ENCODE data around the gene CMTM5.

Gene CMTM5

GRCh38 chr14:23409966-23410635 lies 33.3 kb downstream of the CMTM5 start:
- no peak for TF ChIP-seq CTCF (IDR thresholded peaks at IDR 0.05; ENCODE audit: control extremely low read depth, extremely low read depth, low read depth, missing control alignments)
- ChIA-PET POLR2A (no interaction called here), CTCF (interaction anchor here (0.8 to 1.1 kb wide), 2 partner anchors 8 to 22 kb away, joined by 3 read pairs; no protein-coding TSS in a partner anchor)
- no peak for DNase-seq (ENCODE audit: extremely low spot score)

- ChIA-PET POLR2A (no interaction called here), CTCF (interaction anchor here (1.6 kb wide), 1 partner anchor 12 kb away, joined by 3 read pairs; no protein-coding TSS in a partner anchor)
- DNase-seq (ENCODE audit: extremely low spot score): no peak
- TF ChIP-seq CTCF (IDR thresholded peaks at IDR 0.05; ENCODE audit: control extremely low read depth, extremely low read depth, low read depth, missing control alignments): no peak
Measured at GRCh38 chr14:23411563-23412525, 35.0 kb downstream of the CMTM5 start.

- TF ChIP-seq CTCF (IDR thresholded peaks at IDR 0.05; ENCODE audit: control extremely low read depth, extremely low read depth, low read depth, missing control alignments): no peak
- CTCF ChIA-PET: interaction anchor here (1.4 kb wide), 1 partner anchor 34 kb away, joined by 5 read pairs; no protein-coding TSS in a partner anchor
- POLR2A ChIA-PET: no interaction called here
- DNase-seq (ENCODE audit: extremely low spot score): no peak
Measured at GRCh38 chr14:23413681-23414080, 36.8 kb downstream of the CMTM5 start.

GRCh38 chr14:23414254-23414653 lies 37.4 kb downstream of the CMTM5 start:
- DNase-seq (ENCODE audit: extremely low spot score): no peak
- ChIA-PET POLR2A (no interaction called here), CTCF (interaction anchor here (0.8 kb wide), 1 partner anchor 18 kb away, joined by 3 read pairs; no protein-coding TSS in a partner anchor)
- TF ChIP-seq CTCF (IDR thresholded peaks at IDR 0.05; ENCODE audit: control extremely low read depth, extremely low read depth, low read depth, missing control alignments): no peak

- no peak for TF ChIP-seq CTCF (IDR thresholded peaks at IDR 0.05; ENCODE audit: control extremely low read depth, extremely low read depth, low read depth, missing control alignments)
- ChIA-PET CTCF (interaction anchor here (0.8 kb wide), 1 partner anchor 17 kb away, joined by 3 read pairs; no protein-coding TSS in a partner anchor), POLR2A (no interaction called here)
- DNase-seq (ENCODE audit: extremely low spot score): no peak
Measured at GRCh38 chr14:23414906-23415820, 38.3 kb downstream of the CMTM5 start.

Data from GM10248 (cell line).